Cardiac muscle cell (in vitro differentiated cells and primary cell): ENCODE measurements around the gene RARB. TPM values are rescaled to one million over a fixed set of nuclear protein-coding genes. Genes with fewer than 3 reads are reported as not detected.

ENCODE experiments used
- DNase-seq, 2 donors: peaks; one replicate each; pipeline versions ENCODE4 v3.0.0 to v3.0.0-alpha.2; 2010 to 2017; ENCODE audit warnings: low read depth in 1 of 2, low spot score in 1 of 2
- H3K27ac ChIP-seq: fragments of 200-600 bp; sonication (generic); 2 replicates; pipeline ENCODE4 v1.5.1; 2016
- H3K27me3 ChIP-seq: fragments of 200-600 bp; sonication (generic); 2 replicates; pipeline ENCODE4 v1.6.0; 2016; ENCODE audit warnings: control low read depth
- H3K36me3 ChIP-seq: fragments of 200-600 bp; sonication (generic); 2 replicates; pipeline ENCODE4 v1.5.1; 2016; ENCODE audit warnings: control low read depth
- H3K4me1 ChIP-seq: fragments of 200-600 bp; sonication (generic); 2 replicates; pipeline ENCODE4 v1.8.1; 2017; ENCODE audit warnings: low read depth, mild to moderate bottlenecking, mixed run types
- H3K4me3 ChIP-seq: fragments of 200-600 bp; sonication (generic); 2 replicates; pipeline ENCODE4 v1.5.1; 2016; ENCODE audit warnings: mild to moderate bottlenecking
- H3K9me3 ChIP-seq: fragments of 200-600 bp; sonication (generic); 2 replicates; pipeline ENCODE4 v1.5.1; 2017; ENCODE audit warnings: low read depth, mild to moderate bottlenecking, control low read depth
- polyA plus RNA-seq: library from polyadenylated mRNA; unstranded; fragments of >200 nt; fragmentation: Nextera tagmentation; extraction: Ambion mirVana; gene quantifications from 2 replicates; pipeline ENCODE4 v1.2.1, GENCODE V29; 2016
- total RNA-seq: library from RNA; depleted of rRNA; stranded (reverse); fragments of >200 nt; gene quantifications from 2 replicates; pipeline ENCODE4 v1.2.3, GENCODE V29; 2016
- TF ChIP-seq, protein P1 (sequence below): IDR thresholded peaks from 2 replicates; pipeline ENCODE4 v1.5.1; 2012; ENCODE audit warnings: low read depth, mild to moderate bottlenecking, low read length

Gene RARB
- total and polyA plus RNA-seq, 2 experiments from 2014 or later: 22.4 to 27.2 TPM

GRCh38 chr3:25502233-25502632 is 74.2 kb downstream of the RARB start:
- Histone ChIP-seq H3K27me3 (no peaks in the 10 kb centered on the region), H3K36me3 (peaks cover 2% of the 10 kb centered on the region), H3K9me3 (no peaks in the 10 kb centered on the region), H3K4me3 (no peak overlapping the region), H3K4me1 (peaks cover 13% of the 10 kb centered on the region), H3K27ac (no peak overlapping the region)
- no peak for DNase-seq
- TF ChIP-seq, protein P1, sequence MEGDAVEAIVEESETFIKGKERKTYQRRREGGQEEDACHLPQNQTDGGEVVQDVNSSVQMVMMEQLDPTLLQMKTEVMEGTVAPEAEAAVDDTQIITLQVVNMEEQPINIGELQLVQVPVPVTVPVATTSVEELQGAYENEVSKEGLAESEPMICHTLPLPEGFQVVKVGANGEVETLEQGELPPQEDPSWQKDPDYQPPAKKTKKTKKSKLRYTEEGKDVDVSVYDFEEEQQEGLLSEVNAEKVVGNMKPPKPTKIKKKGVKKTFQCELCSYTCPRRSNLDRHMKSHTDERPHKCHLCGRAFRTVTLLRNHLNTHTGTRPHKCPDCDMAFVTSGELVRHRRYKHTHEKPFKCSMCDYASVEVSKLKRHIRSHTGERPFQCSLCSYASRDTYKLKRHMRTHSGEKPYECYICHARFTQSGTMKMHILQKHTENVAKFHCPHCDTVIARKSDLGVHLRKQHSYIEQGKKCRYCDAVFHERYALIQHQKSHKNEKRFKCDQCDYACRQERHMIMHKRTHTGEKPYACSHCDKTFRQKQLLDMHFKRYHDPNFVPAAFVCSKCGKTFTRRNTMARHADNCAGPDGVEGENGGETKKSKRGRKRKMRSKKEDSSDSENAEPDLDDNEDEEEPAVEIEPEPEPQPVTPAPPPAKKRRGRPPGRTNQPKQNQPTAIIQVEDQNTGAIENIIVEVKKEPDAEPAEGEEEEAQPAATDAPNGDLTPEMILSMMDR: no peak

DNA sequence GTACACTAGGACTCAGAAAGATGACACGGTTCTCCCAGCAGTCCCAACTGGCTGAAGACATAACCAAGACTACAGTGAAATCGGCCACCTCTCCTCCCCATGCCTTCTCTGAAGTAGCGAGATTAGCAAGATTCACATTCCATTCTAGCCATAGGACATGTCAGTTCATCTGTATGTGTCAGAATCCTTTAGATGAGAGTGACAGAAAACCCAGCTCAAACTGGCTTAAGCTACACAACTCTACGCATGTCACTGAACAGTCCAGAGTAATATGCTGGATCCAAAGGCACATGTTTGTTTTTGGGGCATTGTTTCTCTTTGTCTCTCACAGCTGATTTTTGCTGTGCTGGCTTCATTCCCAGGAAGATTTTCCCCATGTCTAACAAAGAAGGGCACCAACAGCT is 75.8 kb downstream of the RARB start:
- peaks cover 2% of the 10 kb centered on the region for H3K36me3 ChIP-seq
- no peak overlapping the region for H3K4me3 ChIP-seq
- peak overlapping the region; percentile 60 for H3K27ac ChIP-seq

GRCh38 chr3:25505581-25505980 is 77.5 kb downstream of the RARB start:
- DNase-seq: no peak
- TF ChIP-seq, protein P1: no peak
- H3K27ac ChIP-seq: no peak overlapping the region
- peaks cover 13% of the 10 kb centered on the region for H3K4me1 ChIP-seq
- H3K36me3 ChIP-seq: peaks cover 2% of the 10 kb centered on the region
- H3K9me3 ChIP-seq: no peaks in the 10 kb centered on the region
- no peak overlapping the region for H3K4me3 ChIP-seq
- no peaks in the 10 kb centered on the region for H3K27me3 ChIP-seq

More for the DNA sequence above, 75.8 kb downstream of the RARB start:
- no peak for DNase-seq
- Histone ChIP-seq H3K9me3 (no peaks in the 10 kb centered on the region), H3K27me3 (no peaks in the 10 kb centered on the region), H3K4me1 (peaks cover 13% of the 10 kb centered on the region)
- TF ChIP-seq, protein P1: no peak

GRCh38 chr3:25507811-25508210 is 79.7 kb downstream of the RARB start:
- no peak for DNase-seq

GRCh38 chr3:25508433-25508832 is 80.4 kb downstream of the RARB start:
- Histone ChIP-seq H3K27me3 (no peaks in the 10 kb centered on the region), H3K4me1 (peaks cover 9% of the 10 kb centered on the region), H3K27ac (no peak overlapping the region), H3K36me3 (peaks cover 2% of the 10 kb centered on the region), H3K9me3 (no peaks in the 10 kb centered on the region), H3K4me3 (no peak overlapping the region)
- DNase-seq: no peak
- TF ChIP-seq, protein P1: no peak

More at GRCh38 chr3:25507811-25508210, 79.7 kb downstream of the RARB start:
- Histone ChIP-seq H3K27ac (no peak overlapping the region), H3K27me3 (no peaks in the 10 kb centered on the region), H3K9me3 (no peaks in the 10 kb centered on the region), H3K4me3 (no peak overlapping the region), H3K4me1 (peaks cover 7% of the 10 kb centered on the region), H3K36me3 (peaks cover 2% of the 10 kb centered on the region)
- TF ChIP-seq, protein P1: no peak

DNA sequence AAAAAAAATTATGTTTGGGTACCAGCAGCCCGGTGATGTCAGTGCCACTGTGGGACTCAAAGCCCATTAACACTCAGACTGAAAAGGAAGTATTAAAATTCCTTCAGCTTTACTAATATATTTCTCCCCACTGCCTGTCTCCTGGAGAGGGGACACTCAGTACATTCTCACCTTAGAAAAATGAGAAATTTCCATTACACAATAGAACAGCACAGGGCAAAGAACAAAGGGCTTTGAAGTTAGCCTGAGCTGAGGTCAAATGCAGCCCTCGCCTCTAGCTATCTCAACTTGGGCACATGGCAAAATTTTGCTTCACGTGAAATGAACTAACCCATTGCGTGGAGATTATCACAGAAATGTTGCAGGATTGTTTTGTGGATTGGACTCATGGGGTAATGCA is 80.8 kb downstream of the RARB start:
- peak overlapping the region; percentile 24 for H3K27ac ChIP-seq
- TF ChIP-seq, protein P1: no peak
- H3K36me3 ChIP-seq: peaks cover 2% of the 10 kb centered on the region
- H3K9me3 ChIP-seq: no peaks in the 10 kb centered on the region
- no peaks in the 10 kb centered on the region for H3K27me3 ChIP-seq
- DNase-seq: peak in 1 of 2 donors; percentile 58
- no peak overlapping the region for H3K4me3 ChIP-seq
- peaks cover 8% of the 10 kb centered on the region for H3K4me1 ChIP-seq
